ENCODE results near the gene ENC1.

- TF ChIP-seq POLR2A (IDR thresholded peaks at IDR 0.05) (no peak), POLR2AphosphoS5 (IDR thresholded peaks at IDR 0.05) (no peak)
These were observed 43.6 kb downstream of the ENC1 start for GRCh38 chr5:74596927-74597326.
